ENCODE measurements around the gene ABR. TPM values are rescaled to one million over a fixed set of nuclear protein-coding genes. Genes with fewer than 3 reads are reported as not detected.

The ABR gene
- total and polyA plus RNA-seq, 4 donors: 59.7 to 223 (median 142) TPM

DNA sequence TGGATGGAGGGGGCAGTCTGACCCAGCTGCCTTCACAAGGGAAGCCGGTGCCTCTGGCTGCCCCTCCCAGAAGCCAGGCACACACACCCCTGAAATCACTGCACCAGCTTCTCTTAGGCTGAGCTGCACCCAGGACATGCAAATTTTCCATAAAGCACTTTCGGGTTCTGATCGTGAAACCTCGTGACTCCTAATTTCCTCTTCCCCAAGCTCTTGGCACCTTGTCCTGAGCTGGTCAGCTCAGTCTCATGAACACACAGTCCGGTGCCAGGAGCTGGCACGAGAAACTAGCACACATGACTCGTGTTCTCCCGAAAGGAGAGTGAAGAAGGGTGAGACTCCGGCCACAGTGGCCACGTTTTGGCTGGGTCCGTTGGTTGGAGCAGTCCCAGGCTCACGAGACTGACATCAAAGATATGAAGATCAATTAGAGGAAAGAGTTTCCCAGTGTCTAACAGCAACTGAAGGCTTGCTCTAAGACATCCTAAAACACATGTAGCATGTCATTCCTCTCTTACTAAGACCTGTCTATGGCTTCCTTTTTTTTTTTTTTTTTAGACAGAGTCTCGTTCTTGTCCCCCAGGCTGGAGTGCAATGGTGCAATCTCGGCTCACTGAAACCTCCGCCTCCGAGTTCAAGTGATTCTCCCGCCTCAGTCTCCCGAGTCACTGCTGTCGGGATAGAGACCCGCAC is 9.2 kb upstream of the ABR start:
- Histone ChIP-seq H3K4me1 (ENCODE audit: control insufficient read depth, insufficient read depth, low read length) (peaks cover 35% of the 10 kb centered on the region), H3K4me3 (ENCODE audit: low read depth, low read length) (no peak overlapping the region), H3K27ac (ENCODE audit: low read depth, low read length) (no peak overlapping the region), H3K9me3 (ENCODE audit: control insufficient read depth, insufficient read depth, low read length) (no peaks in the 10 kb centered on the region), H3K27me3 (ENCODE audit: control insufficient read depth, insufficient read depth, low read length) (no peaks in the 10 kb centered on the region), H3K36me3 (ENCODE audit: control insufficient read depth, insufficient read depth, low read length) (peaks cover 2% of the 10 kb centered on the region)
- WGBS (ENCODE audit: insufficient coverage): 61% methylated on average over 19 of the region's 20 CpGs
- DNase-seq (ENCODE audit: low read depth in 4 of 6, low spot score in 6 of 6): peak in 1 of 6 donors; percentile 70

- 16% methylated on average over 31 of the region's 34 CpGs for WGBS (ENCODE audit: insufficient coverage)
- Histone ChIP-seq H3K9me3 (ENCODE audit: control insufficient read depth, insufficient read depth, low read length) (no peaks in the 10 kb centered on the region), H3K27ac (ENCODE audit: low read depth, low read length) (peak overlapping the region; percentile 65), H3K36me3 (ENCODE audit: control insufficient read depth, insufficient read depth, low read length) (peaks cover 2% of the 10 kb centered on the region), H3K4me1 (ENCODE audit: control insufficient read depth, insufficient read depth, low read length) (peaks cover 50% of the 10 kb centered on the region), H3K27me3 (ENCODE audit: control insufficient read depth, insufficient read depth, low read length) (no peaks in the 10 kb centered on the region), H3K4me3 (ENCODE audit: low read depth, low read length) (peak overlapping the region; percentile 16)
- peak in 3 of 6 donors; percentile 70 to 93 (median 92) for DNase-seq (ENCODE audit: low read depth in 4 of 6, low spot score in 6 of 6)
Measured at GRCh38 chr17:1186923-1187771, 7.4 kb upstream of the ABR start.

DNA sequence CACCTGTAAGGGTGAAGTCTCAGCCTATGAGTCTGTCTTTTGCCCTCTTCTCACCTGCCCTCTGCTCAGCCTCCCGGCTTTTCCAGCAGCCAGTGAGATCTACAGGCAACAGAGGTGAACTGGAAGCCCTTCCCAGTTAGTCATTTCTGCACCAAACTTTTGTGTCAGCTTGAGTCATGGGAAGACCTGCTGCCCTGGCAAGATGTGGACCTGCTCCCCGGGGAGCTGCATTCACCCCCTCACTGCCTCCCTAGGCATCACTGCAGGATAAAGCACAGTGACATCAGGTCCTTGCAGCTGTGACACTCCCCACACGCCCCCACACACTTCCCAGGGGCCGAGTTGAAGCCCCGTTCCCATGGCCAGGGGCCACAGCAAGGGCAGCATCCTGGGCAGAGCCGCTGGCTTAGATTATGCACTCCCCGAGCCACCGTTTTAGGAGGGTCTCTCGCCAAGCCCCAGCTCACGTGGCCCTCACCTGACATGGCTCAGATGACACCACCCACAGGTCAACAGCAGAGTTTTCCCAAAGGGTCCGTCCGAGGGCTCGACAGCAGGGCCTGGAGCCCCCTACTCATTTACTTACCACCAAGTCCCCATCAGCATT is 6.5 kb upstream of the ABR start:
- H3K27ac ChIP-seq (ENCODE audit: low read depth, low read length): peak overlapping the region; percentile 65

DNA sequence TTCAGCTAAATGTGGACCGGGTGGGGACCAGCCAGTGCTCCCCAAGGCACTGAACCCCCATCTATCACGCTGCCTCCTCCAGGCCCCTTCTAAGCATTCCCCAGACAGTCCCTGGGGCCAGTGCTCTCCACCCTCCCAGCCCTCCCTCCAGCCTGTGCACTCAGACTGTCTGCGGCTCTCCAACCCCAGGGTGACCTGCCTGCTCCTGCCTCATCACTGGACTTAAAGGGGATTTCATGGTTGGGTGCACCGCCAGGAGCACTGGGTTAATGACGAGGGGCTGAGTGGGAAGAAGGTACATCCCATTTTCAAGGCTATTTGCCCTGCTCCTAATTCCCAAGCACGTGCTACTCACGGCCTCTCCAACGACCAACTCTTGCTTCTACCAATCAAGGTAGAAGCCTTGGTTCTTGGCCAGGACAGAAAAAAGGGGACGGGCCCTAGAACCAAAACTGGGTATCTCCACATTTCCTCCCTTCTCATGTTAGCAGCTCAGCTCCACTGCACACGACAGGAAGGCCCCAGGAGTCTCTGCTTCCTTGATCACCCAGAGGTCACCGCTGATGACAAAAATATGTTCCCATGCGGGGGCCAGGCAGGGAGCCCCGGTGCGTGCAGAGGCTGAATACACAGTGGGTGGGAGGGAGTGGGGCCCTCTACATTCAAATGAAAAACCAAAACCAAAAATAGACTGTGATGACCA is 3.5 kb upstream of the ABR start:
- no peak for DNase-seq (ENCODE audit: low read depth in 4 of 6, low spot score in 6 of 6)
- WGBS (ENCODE audit: insufficient coverage): 50% methylated on average over 6 of the region's 14 CpGs
- no peaks in the 10 kb centered on the region for H3K36me3 ChIP-seq (ENCODE audit: control insufficient read depth, insufficient read depth, low read length)
- H3K27me3 ChIP-seq (ENCODE audit: control insufficient read depth, insufficient read depth, low read length): no peaks in the 10 kb centered on the region
- H3K9me3 ChIP-seq (ENCODE audit: control insufficient read depth, insufficient read depth, low read length): no peaks in the 10 kb centered on the region
- peaks cover 66% of the 10 kb centered on the region for H3K4me1 ChIP-seq (ENCODE audit: control insufficient read depth, insufficient read depth, low read length)
- H3K27ac ChIP-seq (ENCODE audit: low read depth, low read length): no peak overlapping the region
- no peak overlapping the region for H3K4me3 ChIP-seq (ENCODE audit: low read depth, low read length)

More for the DNA sequence above, 6.5 kb upstream of the ABR start:
- Histone ChIP-seq H3K4me1 (ENCODE audit: control insufficient read depth, insufficient read depth, low read length) (peaks cover 54% of the 10 kb centered on the region), H3K4me3 (ENCODE audit: low read depth, low read length) (no peak overlapping the region), H3K36me3 (ENCODE audit: control insufficient read depth, insufficient read depth, low read length) (peaks cover 2% of the 10 kb centered on the region), H3K27me3 (ENCODE audit: control insufficient read depth, insufficient read depth, low read length) (no peaks in the 10 kb centered on the region), H3K9me3 (ENCODE audit: control insufficient read depth, insufficient read depth, low read length) (no peaks in the 10 kb centered on the region)
- no peak for DNase-seq (ENCODE audit: low read depth in 4 of 6, low spot score in 6 of 6)
- WGBS (ENCODE audit: insufficient coverage): 67% methylated on average over 13 of the region's 13 CpGs

DNA sequence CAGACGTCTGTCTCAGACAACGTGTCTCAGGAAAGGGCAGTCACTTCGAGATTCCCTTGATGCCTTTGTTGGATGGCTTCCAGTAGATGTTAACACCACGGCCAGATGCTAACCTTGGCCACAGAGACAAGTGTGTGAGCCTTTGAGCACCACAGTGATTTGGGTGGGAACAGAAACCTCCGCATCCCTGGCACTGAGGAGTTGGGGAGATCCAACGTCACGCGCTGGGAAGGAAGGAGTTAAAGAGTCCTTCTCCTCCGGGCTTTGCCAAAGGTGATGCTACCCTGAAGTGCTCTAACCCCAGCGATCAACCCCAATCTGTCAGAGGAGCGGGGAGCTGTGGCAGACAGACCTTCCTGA is 3.0 kb upstream of the ABR start:
- H3K4me1 ChIP-seq (ENCODE audit: control insufficient read depth, insufficient read depth, low read length): peaks cover 71% of the 10 kb centered on the region
- H3K27me3 ChIP-seq (ENCODE audit: control insufficient read depth, insufficient read depth, low read length): no peaks in the 10 kb centered on the region
- DNase-seq (ENCODE audit: low read depth in 4 of 6, low spot score in 6 of 6): no peak
- no peak overlapping the region for H3K27ac ChIP-seq (ENCODE audit: low read depth, low read length)
- no peaks in the 10 kb centered on the region for H3K9me3 ChIP-seq (ENCODE audit: control insufficient read depth, insufficient read depth, low read length)
- WGBS (ENCODE audit: insufficient coverage): 30% methylated on average over 7 of the region's 11 CpGs
- H3K36me3 ChIP-seq (ENCODE audit: control insufficient read depth, insufficient read depth, low read length): peaks cover under 1% of the 10 kb centered on the region
- H3K4me3 ChIP-seq (ENCODE audit: low read depth, low read length): no peak overlapping the region

GRCh38 chr17:1181753-1182137 is 2.0 kb upstream of the ABR start:
- no peaks in the 10 kb centered on the region for H3K9me3 ChIP-seq (ENCODE audit: control insufficient read depth, insufficient read depth, low read length)
- peaks cover 73% of the 10 kb centered on the region for H3K4me1 ChIP-seq (ENCODE audit: control insufficient read depth, insufficient read depth, low read length)
- H3K27me3 ChIP-seq (ENCODE audit: control insufficient read depth, insufficient read depth, low read length): no peaks in the 10 kb centered on the region
- no peak overlapping the region for H3K4me3 ChIP-seq (ENCODE audit: low read depth, low read length)
- H3K36me3 ChIP-seq (ENCODE audit: control insufficient read depth, insufficient read depth, low read length): peaks cover 3% of the 10 kb centered on the region
- 69% methylated on average over 3 of the region's 14 CpGs for WGBS (ENCODE audit: insufficient coverage)
- no peak overlapping the region for H3K27ac ChIP-seq (ENCODE audit: low read depth, low read length)
- peak in 1 of 6 donors; percentile 77 for DNase-seq (ENCODE audit: low read depth in 4 of 6, low spot score in 6 of 6)

DNA sequence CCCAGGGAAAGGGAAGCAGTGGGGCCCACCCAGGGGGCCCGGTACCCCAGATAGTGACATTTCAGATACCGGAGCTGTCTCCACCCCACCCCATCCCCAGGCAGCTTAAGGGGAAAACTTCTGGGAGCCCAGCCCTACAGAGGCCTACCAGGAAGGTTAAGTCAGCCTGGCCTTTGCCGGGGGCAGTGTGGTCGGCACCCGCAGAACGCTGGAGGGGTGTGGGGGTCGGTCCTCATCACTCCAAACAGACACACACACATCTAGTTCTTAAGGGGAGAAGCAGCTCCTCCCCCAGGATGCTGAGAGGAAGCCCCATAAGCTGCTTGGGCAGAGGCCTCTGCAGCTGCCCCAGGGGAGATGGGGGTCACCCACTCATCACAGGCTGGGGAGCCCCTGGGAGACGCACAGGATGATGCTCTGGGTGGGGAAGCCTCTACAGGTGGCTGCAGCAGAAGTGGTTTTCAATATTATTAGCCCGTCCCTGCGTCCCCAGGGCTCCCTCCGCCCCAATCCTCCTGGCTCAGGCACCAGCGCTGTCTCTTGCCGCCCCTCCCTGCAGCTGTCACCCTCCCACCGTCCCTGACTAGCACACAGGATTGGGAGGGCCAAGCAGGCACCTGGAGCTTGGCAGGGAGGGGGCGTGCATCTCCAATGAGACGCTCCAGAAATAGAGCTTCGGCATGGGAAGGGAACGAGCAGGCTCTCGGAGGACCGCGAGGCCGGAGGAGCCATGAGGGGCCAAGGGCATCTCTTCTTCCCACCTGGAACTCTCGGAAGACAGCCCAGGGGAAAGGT is 1.4 kb upstream of the ABR start:
- H3K4me3 ChIP-seq (ENCODE audit: low read depth, low read length): no peak overlapping the region
- H3K4me1 ChIP-seq (ENCODE audit: control insufficient read depth, insufficient read depth, low read length): peaks cover 73% of the 10 kb centered on the region
- H3K27me3 ChIP-seq (ENCODE audit: control insufficient read depth, insufficient read depth, low read length): no peaks in the 10 kb centered on the region
- H3K9me3 ChIP-seq (ENCODE audit: control insufficient read depth, insufficient read depth, low read length): no peaks in the 10 kb centered on the region
- WGBS (ENCODE audit: insufficient coverage): 49% methylated on average over 16 of the region's 23 CpGs
- DNase-seq (ENCODE audit: low read depth in 4 of 6, low spot score in 6 of 6): peak in 1 of 6 donors; percentile 53
- H3K36me3 ChIP-seq (ENCODE audit: control insufficient read depth, insufficient read depth, low read length): peaks cover 4% of the 10 kb centered on the region
- no peak overlapping the region for H3K27ac ChIP-seq (ENCODE audit: low read depth, low read length)

GRCh38 chr17:1179112-1179817 is 516 bp downstream of the ABR start:
- WGBS (ENCODE audit: insufficient coverage): under 1% methylated on average over 66 of the region's 69 CpGs
- Histone ChIP-seq H3K36me3 (ENCODE audit: control insufficient read depth, insufficient read depth, low read length) (peaks cover 17% of the 10 kb centered on the region), H3K9me3 (ENCODE audit: control insufficient read depth, insufficient read depth, low read length) (no peaks in the 10 kb centered on the region), H3K4me1 (ENCODE audit: control insufficient read depth, insufficient read depth, low read length) (peaks cover 83% of the 10 kb centered on the region), H3K27me3 (ENCODE audit: control insufficient read depth, insufficient read depth, low read length) (no peaks in the 10 kb centered on the region), H3K27ac (ENCODE audit: low read depth, low read length) (no peak overlapping the region), H3K4me3 (ENCODE audit: low read depth, low read length) (peak overlapping the region; percentile 76)
- DNase-seq (ENCODE audit: low read depth in 4 of 6, low spot score in 6 of 6): peak in 1 of 6 donors; percentile 72

All from spinal cord (tissue), 10 donors.